ENCODE measurements around the gene BLNK.

BLNK gene

DNA sequence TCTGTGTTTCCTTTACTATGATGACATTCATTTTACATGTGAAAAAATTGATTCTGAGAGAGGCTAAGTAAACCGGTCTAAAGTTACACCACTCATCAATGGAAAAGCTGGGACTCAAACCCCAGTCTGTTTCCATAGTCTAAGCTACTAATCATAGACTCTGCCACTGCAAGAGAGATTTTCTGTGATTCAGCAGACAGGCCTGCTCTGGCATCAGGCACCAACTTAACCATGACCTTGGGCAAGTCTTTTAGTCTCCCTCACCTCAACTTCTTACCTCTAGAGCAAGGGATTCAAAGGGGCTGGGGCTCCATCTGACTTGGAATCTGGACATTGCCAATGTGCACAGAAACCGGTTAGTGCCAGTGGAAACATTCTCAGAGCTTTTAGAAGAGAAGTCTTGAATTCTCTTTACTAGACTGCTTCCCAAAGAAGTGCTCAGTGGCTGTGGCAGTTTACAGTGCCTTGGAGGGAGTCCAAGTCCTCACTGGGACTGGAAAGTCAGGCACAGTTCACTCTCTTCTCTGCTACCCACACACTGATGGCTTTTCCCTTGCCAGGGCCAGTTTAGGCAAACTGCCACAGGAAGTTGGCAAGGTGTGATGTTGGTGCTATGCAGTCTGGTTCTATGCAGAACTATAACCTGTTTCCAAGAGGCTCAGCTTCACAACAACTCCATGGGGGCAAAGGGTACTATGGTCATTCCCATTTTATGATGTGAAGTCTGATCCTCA, 4.5 kb upstream of the BLNK start:
- H3K79me2 ChIP-seq (ENCODE audit: insufficient read depth, low read length): no peaks in the 10 kb centered on the region
- no peaks in the 10 kb centered on the region for H3K9me3 ChIP-seq (ENCODE audit: insufficient read depth, low read length, severe bottlenecking)
- H3K4me3 ChIP-seq (ENCODE audit: low read depth in 1 of 2, low read length in 2 of 2): no peak overlapping the region
- no peaks in the 10 kb centered on the region for H3K36me3 ChIP-seq (ENCODE audit: insufficient read depth, low read length)
- no peak overlapping the region for H3K4me2 ChIP-seq (ENCODE audit: insufficient read depth, low read length)
- DNase-seq (no peak), ATAC-seq (ENCODE audit: insufficient read depth, low read depth) (peak; percentile 55; the same call in 1 of the 3 replicates)
- peak overlapping the region; percentile 2 for H3K27ac ChIP-seq (ENCODE audit: low read length)
- H2AFZ ChIP-seq (ENCODE audit: low read depth, low read length): peak overlapping the region; percentile 10; the same call in 1 of the 2 replicates
- H3K9ac ChIP-seq (ENCODE audit: low read depth, low read length): no peak overlapping the region
- no peaks in the 10 kb centered on the region for H3K27me3 ChIP-seq (ENCODE audit: insufficient read depth, low read length, poor library complexity)
- no peaks in the 10 kb centered on the region for H4K20me1 ChIP-seq (ENCODE audit: insufficient read depth, low read length)
- TF ChIP-seq EZH2 (IDR thresholded peaks at IDR 0.05; ENCODE audit: borderline replicate concordance, low read depth, low read length, severe bottlenecking): no peak
- TF ChIP-seq, protein P1, sequence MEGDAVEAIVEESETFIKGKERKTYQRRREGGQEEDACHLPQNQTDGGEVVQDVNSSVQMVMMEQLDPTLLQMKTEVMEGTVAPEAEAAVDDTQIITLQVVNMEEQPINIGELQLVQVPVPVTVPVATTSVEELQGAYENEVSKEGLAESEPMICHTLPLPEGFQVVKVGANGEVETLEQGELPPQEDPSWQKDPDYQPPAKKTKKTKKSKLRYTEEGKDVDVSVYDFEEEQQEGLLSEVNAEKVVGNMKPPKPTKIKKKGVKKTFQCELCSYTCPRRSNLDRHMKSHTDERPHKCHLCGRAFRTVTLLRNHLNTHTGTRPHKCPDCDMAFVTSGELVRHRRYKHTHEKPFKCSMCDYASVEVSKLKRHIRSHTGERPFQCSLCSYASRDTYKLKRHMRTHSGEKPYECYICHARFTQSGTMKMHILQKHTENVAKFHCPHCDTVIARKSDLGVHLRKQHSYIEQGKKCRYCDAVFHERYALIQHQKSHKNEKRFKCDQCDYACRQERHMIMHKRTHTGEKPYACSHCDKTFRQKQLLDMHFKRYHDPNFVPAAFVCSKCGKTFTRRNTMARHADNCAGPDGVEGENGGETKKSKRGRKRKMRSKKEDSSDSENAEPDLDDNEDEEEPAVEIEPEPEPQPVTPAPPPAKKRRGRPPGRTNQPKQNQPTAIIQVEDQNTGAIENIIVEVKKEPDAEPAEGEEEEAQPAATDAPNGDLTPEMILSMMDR (IDR thresholded peaks at IDR 0.05; ENCODE audit: borderline replicate concordance, extremely low read depth, low read length, poor library complexity, severe bottlenecking): no peak
- peaks cover 9% of the 10 kb centered on the region for H3K4me1 ChIP-seq (ENCODE audit: insufficient read depth, low read length)

DNA sequence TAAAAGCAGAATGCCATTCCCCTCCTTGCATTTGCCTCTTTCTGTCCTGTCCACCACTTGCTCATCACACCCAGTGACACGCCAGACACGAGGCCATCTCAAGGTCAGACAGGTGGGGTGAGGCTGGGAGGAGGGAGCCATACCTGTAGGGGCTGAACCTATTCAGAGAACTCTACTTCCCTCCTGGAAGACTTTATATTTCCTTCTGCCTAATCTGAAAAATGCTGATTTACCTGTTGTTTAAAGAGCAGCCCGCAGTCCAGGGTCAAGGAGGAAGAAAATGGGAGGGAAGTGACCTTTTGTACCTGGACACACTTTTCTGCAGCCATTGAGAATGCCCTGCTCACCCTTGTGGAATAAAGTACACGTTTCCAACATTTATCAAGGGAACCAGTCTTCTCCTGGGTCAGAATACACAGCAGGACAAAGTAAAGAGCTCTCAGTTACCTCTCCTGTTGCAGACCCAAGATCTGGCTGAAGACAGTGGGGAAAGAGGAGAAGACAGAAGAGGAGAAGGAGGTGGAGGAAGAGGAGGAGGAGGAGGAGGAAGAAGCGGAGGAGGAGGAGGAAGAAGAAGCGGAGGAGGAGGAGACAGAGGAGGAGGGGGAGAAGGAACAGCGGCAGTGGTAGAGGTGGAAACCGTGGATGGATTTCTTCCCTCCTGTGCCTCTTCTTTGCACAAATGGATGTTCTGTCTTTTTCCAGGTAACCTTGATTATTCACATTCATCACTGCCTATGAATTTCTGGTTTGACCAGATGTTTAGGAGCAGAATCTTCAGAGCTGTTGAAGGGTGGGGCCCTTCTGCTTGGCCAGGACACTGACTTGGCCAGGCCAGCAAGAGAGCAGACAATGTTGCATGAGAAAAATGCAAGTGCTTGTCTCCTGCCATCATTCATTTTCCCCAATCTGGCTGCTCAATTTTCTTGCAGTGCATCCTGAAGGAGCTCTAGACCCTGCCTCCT, 1.2 kb upstream of the BLNK start:
- Histone ChIP-seq H3K4me2 (ENCODE audit: insufficient read depth, low read length) (no peak overlapping the region), H3K4me1 (ENCODE audit: insufficient read depth, low read length) (peaks cover 9% of the 10 kb centered on the region), H3K27me3 (ENCODE audit: insufficient read depth, low read length, poor library complexity) (no peaks in the 10 kb centered on the region), H3K4me3 (ENCODE audit: low read depth in 1 of 2, low read length in 2 of 2) (no peak overlapping the region), H3K9ac (ENCODE audit: low read depth, low read length) (no peak overlapping the region), H4K20me1 (ENCODE audit: insufficient read depth, low read length) (no peaks in the 10 kb centered on the region), H3K9me3 (ENCODE audit: insufficient read depth, low read length, severe bottlenecking) (no peaks in the 10 kb centered on the region), H3K27ac (ENCODE audit: low read length) (no peak overlapping the region), H2AFZ (ENCODE audit: low read depth, low read length) (no peak overlapping the region), H3K36me3 (ENCODE audit: insufficient read depth, low read length) (no peaks in the 10 kb centered on the region), H3K79me2 (ENCODE audit: insufficient read depth, low read length) (no peaks in the 10 kb centered on the region)
- ATAC-seq (ENCODE audit: insufficient read depth, low read depth): no peak
- TF ChIP-seq EZH2 (IDR thresholded peaks at IDR 0.05; ENCODE audit: borderline replicate concordance, low read depth, low read length, severe bottlenecking): no peak
- TF ChIP-seq, protein P1 (IDR thresholded peaks at IDR 0.05; ENCODE audit: borderline replicate concordance, extremely low read depth, low read length, poor library complexity, severe bottlenecking): no peak
- no peak for DNase-seq

DNA sequence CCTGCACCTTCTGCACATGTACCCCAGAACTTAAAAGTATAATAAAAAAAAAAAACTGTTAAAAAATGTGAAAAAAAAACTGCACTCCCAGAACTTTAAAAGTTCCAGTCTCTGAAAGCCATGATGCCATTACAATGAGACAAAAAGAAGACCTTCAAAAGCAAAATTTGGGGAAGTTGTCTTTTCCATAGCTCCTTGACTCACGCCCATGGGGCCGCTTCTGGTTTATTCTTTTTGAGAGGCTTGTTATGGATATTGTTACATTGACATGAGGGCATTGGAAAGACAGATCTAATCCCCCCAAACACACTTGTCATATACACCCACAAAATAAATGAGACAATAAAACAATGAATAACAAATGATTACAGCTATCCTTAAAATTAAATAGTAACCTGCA, 798 bp downstream of the BLNK start:
- TF ChIP-seq, protein P1 (IDR thresholded peaks at IDR 0.05; ENCODE audit: borderline replicate concordance, extremely low read depth, low read length, poor library complexity, severe bottlenecking): no peak
- no peak for TF ChIP-seq EZH2 (IDR thresholded peaks at IDR 0.05; ENCODE audit: borderline replicate concordance, low read depth, low read length, severe bottlenecking)
- DNase-seq (no peak), ATAC-seq (ENCODE audit: insufficient read depth, low read depth) (no peak)
- Histone ChIP-seq H3K27ac (ENCODE audit: low read length) (no peak overlapping the region), H3K36me3 (ENCODE audit: insufficient read depth, low read length) (no peaks in the 10 kb centered on the region), H3K9ac (ENCODE audit: low read depth, low read length) (no peak overlapping the region), H2AFZ (ENCODE audit: low read depth, low read length) (no peak overlapping the region), H4K20me1 (ENCODE audit: insufficient read depth, low read length) (no peaks in the 10 kb centered on the region), H3K4me1 (ENCODE audit: insufficient read depth, low read length) (no peaks in the 10 kb centered on the region), H3K4me2 (ENCODE audit: insufficient read depth, low read length) (no peak overlapping the region), H3K79me2 (ENCODE audit: insufficient read depth, low read length) (no peaks in the 10 kb centered on the region), H3K27me3 (ENCODE audit: insufficient read depth, low read length, poor library complexity) (no peaks in the 10 kb centered on the region), H3K9me3 (ENCODE audit: insufficient read depth, low read length, severe bottlenecking) (no peaks in the 10 kb centered on the region), H3K4me3 (ENCODE audit: low read depth in 1 of 2, low read length in 2 of 2) (no peak overlapping the region)

Data from DND-41 (cell line).